GM10266 (cell line): Measurements from ENCODE around the gene ITPKB.

Experiments used
- DNase-seq: peaks from one replicate; pipeline ENCODE4 v3.0.0; 2012; ENCODE audit errors: extremely low spot score
- CTCF ChIP-seq: IDR thresholded peaks from 2 replicates; pipeline ENCODE4 v1.5.1; 2012; ENCODE audit warnings: mild to moderate bottlenecking, low read depth; ENCODE audit not compliant: control insufficient read depth, insufficient read depth; ENCODE audit errors: missing control alignments

ITPKB gene

GRCh38 chr1:226702318-226702956 is 36.6 kb downstream of the ITPKB start:
- no peak for TF ChIP-seq CTCF
- DNase-seq: no peak

- TF ChIP-seq CTCF: no peak
- peak; percentile 46 for DNase-seq
Measured at GRCh38 chr1:226700861-226701260, 38.2 kb downstream of the ITPKB start.

GRCh38 chr1:226699166-226699565 is 39.9 kb downstream of the ITPKB start:
- DNase-seq: no peak
- TF ChIP-seq CTCF: no peak

- no peak for TF ChIP-seq CTCF
- DNase-seq: no peak
Measured at GRCh38 chr1:226698659-226699058, 40.4 kb downstream of the ITPKB start.

- TF ChIP-seq CTCF: no peak
- DNase-seq: no peak
Measured at GRCh38 chr1:226697929-226698544, 41.0 kb downstream of the ITPKB start.

GRCh38 chr1:226697151-226697928 is 41.7 kb downstream of the ITPKB start:
- no peak for DNase-seq
- no peak for TF ChIP-seq CTCF

GRCh38 chr1:226696547-226696946 is 42.5 kb downstream of the ITPKB start:
- no peak for DNase-seq
- no peak for TF ChIP-seq CTCF
